Calu3 (cell line): ENCODE data around the gene HOXA10. TPM values are rescaled to one million over a fixed set of nuclear protein-coding genes. Genes with fewer than 3 reads are reported as not detected.

Experiments used
- BruUV-seq: library from RNA; stranded (reverse); fragments of 400-500 nt; replicated peaks from 2 replicates; lab custom pipeline; 2021; lab: Mats Ljungman, UMichigan
- CTCF ChIA-PET: fragments of 300-600 bp; sonication (Branson Sonifier 250); formaldehyde crosslinking; loops from one replicate; lab custom pipeline; 2022; ENCODE audit warnings: antibody characterized with exemption; lab: Charles Lee
- DNase-seq: peaks from one replicate; pipeline ENCODE4 v3.0.0; 2022
- H3K27ac Mint-ChIP-seq: one replicate; pipeline ENCODE4 v1.8.0; 2022; ENCODE audit warnings: mixed read lengths; ENCODE audit not compliant: unreplicated experiment
- H3K27me3 Mint-ChIP-seq: one replicate; pipeline ENCODE4 v1.8.0; 2022; ENCODE audit warnings: mixed read lengths; ENCODE audit not compliant: unreplicated experiment
- H3K36me3 Mint-ChIP-seq: one replicate; pipeline ENCODE4 v1.8.0; 2022; ENCODE audit warnings: mild to moderate bottlenecking, moderate library complexity, mixed read lengths; ENCODE audit not compliant: insufficient read depth, unreplicated experiment
- H3K4me1 Mint-ChIP-seq: one replicate; pipeline ENCODE4 v1.8.0; 2022; ENCODE audit warnings: mild to moderate bottlenecking, low read depth, mixed read lengths; ENCODE audit not compliant: unreplicated experiment
- H3K4me3 Mint-ChIP-seq: one replicate; pipeline ENCODE4 v1.8.0; 2022; ENCODE audit warnings: mild to moderate bottlenecking, low read depth, moderate library complexity, mixed read lengths; ENCODE audit not compliant: unreplicated experiment
- H3K9me3 Mint-ChIP-seq: one replicate; pipeline ENCODE4 v1.8.0; 2022; ENCODE audit warnings: low read depth, mixed read lengths; ENCODE audit not compliant: unreplicated experiment
- CTCF ChIP-seq: fragments of 200-600 bp; IDR thresholded peaks from one replicate; pipeline ENCODE4 v1.8.0; 2022; ENCODE audit warnings: antibody characterized with exemption; ENCODE audit not compliant: unreplicated experiment
- intact Hi-C: fragments of 100-400 bp; cut with micrococcal nuclease; formaldehyde crosslinking; loops from one replicate; pipeline ENCODE4 v1.10.0; 2022; ENCODE audit not compliant: unreplicated experiment
- total RNA-seq: library from RNA; stranded (reverse); gene quantifications from 2 replicates; pipeline ENCODE4 v1.2.3, GENCODE V29; 2022

The HOXA10 gene
- total RNA-seq, 1 experiment from 2014 or later = 11.8 TPM

DNA sequence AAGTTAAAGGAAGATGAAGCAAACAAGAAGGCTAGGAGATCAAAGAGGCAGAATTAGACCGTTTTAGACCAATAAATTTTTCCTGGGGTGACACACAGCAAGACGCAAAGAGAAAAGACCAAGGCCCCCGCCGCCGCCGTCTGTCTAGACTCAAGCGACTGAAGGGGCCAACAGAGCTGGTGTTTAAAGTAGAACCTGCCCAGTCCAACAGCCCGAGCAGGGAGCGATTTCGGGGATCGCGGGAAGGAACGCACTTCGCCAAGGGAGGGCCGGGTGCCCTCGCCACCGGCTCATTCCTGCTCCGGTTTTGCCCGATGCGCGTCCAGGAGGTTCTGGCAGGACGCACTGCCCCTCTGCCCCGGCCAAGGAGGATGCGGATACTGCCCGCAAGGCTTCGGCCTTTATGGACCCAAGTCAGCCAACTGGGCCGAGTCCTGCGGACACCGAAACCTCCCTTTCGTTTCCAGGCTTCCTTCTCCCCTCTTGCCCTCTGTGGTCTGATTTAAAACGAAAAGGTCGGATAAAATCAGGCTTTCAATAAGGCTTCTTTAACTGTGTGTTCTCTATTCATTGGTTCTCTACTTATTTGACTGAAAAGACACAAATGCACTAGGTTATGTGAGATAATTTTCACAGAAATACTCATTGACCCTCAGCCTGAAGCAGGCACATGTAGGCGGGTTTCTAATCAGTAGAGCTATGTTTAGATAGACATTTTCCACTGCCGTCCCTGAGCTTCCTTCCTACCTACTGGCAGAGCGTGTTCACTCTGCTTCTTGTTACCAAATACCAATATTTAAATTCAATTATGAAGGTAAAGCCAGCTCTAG is 15.5 kb downstream of the HOXA10 start:
- Mint-ChIP-seq H3K27ac (no peak overlapping the region), H3K4me3 (no peak overlapping the region), H3K4me1 (no peaks in the 10 kb centered on the region), H3K27me3 (peaks cover 8% of the 10 kb centered on the region), H3K9me3 (no peaks in the 10 kb centered on the region), H3K36me3 (peaks cover 7% of the 10 kb centered on the region)
- BruUV-seq = no TSS peak
- CTCF ChIA-PET = interaction anchor here (1.3 to 1.9 kb wide), 2 partner anchors 8 to 476 kb away, joined by 5 read pairs; no protein-coding TSS in a partner anchor
- no peak for TF ChIP-seq CTCF
- intact Hi-C loops = no loop called here
- no peak for DNase-seq

GRCh38 chr7:27157702-27158431 is 16.3 kb downstream of the HOXA10 start:
- Mint-ChIP-seq H3K36me3 (peaks cover 7% of the 10 kb centered on the region), H3K4me1 (no peaks in the 10 kb centered on the region), H3K4me3 (no peak overlapping the region), H3K27me3 (peaks cover 16% of the 10 kb centered on the region), H3K9me3 (no peaks in the 10 kb centered on the region), H3K27ac (no peak overlapping the region)
- CTCF ChIA-PET = interaction anchor here (1.9 kb wide), 1 partner anchor 476 kb away, joined by 5 read pairs; no protein-coding TSS in a partner anchor
- intact Hi-C loops = no loop called here
- TF ChIP-seq CTCF = no peak
- BruUV-seq = no TSS peak
- DNase-seq = no peak

DNA sequence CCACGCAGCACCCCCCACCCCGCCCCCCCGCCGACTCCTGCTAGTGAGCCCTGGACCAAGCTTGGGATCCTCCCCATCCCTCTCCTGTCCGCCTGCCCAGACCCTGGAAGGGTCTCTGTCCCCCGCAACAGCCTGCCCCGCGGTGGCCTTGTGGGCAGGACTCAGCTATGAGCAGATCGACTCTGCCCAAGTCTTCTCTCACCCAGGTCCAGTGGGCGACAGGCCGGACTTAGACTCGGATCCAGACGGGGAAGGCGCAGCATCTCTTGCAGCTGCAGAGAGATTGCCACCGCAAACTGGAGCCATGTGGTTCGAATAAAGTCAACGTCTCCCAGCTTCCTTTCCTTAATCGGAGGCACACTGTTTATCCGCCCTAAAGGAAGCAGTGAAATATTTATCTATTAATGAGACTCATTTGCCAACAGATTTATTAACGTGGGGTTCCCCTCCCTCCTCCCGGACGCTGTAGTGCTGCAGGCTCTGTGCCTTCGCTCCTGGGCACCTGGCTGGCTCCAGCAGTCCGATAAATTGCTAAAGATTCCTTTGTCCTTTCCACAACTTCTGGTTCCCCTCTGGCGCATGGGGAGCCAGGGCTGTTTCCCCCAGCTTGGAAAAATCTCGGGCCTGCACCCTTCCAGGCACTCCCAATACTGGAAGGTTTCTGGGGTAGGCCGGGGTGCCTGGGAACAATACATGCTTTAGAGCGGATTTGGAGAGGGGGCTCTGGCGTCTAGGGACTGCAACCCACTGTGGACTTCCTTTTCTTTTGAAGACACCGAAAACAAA is 17.0 kb downstream of the HOXA10 start:
- H3K9me3 Mint-ChIP-seq = no peaks in the 10 kb centered on the region
- H3K4me3 Mint-ChIP-seq = no peak overlapping the region
- peaks cover under 1% of the 10 kb centered on the region for H3K4me1 Mint-ChIP-seq
- no peak overlapping the region for H3K27ac Mint-ChIP-seq
- intact Hi-C loops = no loop called here
- BruUV-seq = no TSS peak
- peaks cover 23% of the 10 kb centered on the region for H3K27me3 Mint-ChIP-seq
- CTCF ChIA-PET = interaction anchor here (1.9 kb wide), 1 partner anchor 475 kb away, joined by 5 read pairs; no protein-coding TSS in a partner anchor
- no peak for TF ChIP-seq CTCF
- DNase-seq = no peak
- peaks cover 7% of the 10 kb centered on the region for H3K36me3 Mint-ChIP-seq

- no TSS peak for BruUV-seq
- H3K27ac Mint-ChIP-seq = no peak within 1 kb of the TSS
- TF ChIP-seq CTCF = no peak
- peaks cover 6% of the 10 kb centered on the region for H3K4me1 Mint-ChIP-seq
- no peak for DNase-seq
- intact Hi-C loops = no loop called here
- H3K9me3 Mint-ChIP-seq = no peaks in the 10 kb centered on the region
- CTCF ChIA-PET = interaction anchor here (1.9 kb wide), 1 partner anchor 474 kb away, joined by 5 read pairs; no protein-coding TSS in a partner anchor
- H3K36me3 Mint-ChIP-seq = peaks cover 11% of the 10 kb centered on the region
- H3K4me3 Mint-ChIP-seq = no peak within 1 kb of the TSS
- H3K27me3 Mint-ChIP-seq = peaks cover 30% of the 10 kb centered on the region
Observed at GRCh38 chr7:27156508-27156898, 17.6 kb downstream of the HOXA10 start, which contains the start of gene HOXA7. Gene HOXA7 (minus strand): TSS chr7:27156675. CDS start chr7:27156545, 130 bp downstream.
